Fibroblast of upper back skin (primary cell): ENCODE results near the gene CCDC43.
"Not testable (repeated sequence)": the region's sequence is repeated elsewhere in the genome, so short reads cannot be mapped to it uniquely, and the experiment has no call there.

Experiments used
- DNase-seq: peaks from one replicate; pipeline ENCODE4 v3.0.0-alpha.2; 2013

CCDC43 gene

GRCh38 chr17:44689477-44690217 lies at the start of gene CCDC43:
TSS of gene CCDC43 (minus strand) at chr17:44689776. CDS start at chr17:44689753, 23 bp downstream.
- peak; percentile 92 for DNase-seq

DNA sequence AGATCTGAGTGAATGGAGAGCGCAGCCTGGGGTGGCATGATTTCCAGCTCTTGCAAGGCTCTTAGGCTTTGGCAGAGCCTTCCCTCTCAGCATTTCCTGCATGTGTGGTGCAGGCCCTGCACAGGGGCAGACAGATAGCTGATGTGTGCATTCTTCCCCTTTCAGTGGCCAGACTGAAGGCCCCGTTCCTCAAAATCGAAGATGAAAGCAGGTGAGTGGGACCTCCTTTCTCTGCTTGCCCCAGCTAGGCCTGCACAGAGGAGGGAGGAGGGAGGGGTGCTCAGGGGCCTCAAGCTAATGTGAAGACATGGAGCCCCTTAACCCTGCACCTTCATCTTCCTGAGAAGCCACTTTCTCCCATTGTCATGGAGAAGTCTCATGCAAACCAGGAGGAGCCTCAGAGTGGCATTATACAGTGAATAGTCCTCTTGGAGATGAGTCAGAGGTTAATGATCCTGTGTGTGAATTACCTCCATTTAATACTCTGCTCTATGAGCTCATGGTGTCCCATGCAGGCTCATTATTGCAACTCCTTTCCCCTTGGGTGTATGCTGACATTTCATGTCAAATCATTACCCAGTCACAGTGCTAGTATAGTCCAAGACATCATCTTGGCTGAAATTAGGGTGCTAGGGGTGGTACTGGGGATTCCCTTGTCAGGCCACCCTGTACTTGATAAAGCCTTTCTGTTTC lies 48.8 kb upstream of the CCDC43 start:
- peak; percentile 11 for DNase-seq

DNA sequence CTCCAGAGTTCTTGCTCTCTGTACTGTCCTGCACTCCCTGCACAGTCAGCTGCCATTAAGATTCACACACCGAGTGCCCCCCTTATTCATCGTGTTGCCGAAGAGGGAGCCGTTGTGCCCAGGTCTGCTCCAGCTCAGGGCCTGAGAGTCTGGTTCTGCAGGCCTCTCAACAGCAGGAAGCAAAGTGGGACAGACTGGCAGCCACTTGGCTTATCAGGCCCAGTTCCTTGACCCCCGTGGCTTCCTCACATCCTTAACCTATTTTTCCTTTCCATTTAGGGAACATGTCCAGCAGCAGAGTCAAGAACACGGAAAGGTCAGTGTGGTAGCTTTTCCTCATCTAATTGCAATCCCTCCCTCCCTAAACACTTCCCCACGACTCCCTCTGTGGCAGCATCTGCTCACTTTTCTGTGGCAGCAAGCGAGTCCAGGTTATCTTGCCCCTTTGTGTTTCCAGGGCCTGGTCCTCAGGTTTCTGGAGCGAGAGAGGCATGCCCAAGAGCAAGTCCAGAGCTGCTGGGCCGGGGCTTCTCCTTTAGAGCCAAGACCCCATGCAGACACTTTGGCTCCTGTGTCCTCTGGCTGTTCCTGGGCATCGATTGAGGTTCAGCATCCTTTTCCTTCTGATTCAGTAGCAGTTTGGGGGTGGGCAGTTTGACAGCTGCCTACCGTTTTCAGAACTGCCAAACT lies 47.1 kb upstream of the CCDC43 start:
- no peak for DNase-seq

DNA sequence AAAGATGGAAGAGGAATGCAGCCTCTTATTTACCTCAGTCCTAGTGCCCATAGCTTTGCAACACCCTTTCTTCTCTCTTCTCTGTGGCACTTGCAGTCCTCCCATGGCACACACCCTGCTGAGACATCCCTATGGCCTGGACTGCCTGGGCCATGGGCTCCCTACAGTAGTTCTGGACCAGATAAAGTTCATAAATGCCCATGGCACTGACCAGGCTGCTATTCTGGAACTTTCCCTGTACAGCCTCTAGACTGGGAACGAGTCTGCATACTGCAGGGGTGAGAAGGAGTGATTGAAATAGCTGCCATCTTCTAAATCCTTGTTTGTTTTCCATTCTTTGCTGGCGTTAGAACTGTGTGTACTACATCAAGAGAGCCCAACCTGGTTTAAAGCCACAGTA lies 44.7 kb upstream of the CCDC43 start:
- DNase-seq = no peak

DNA sequence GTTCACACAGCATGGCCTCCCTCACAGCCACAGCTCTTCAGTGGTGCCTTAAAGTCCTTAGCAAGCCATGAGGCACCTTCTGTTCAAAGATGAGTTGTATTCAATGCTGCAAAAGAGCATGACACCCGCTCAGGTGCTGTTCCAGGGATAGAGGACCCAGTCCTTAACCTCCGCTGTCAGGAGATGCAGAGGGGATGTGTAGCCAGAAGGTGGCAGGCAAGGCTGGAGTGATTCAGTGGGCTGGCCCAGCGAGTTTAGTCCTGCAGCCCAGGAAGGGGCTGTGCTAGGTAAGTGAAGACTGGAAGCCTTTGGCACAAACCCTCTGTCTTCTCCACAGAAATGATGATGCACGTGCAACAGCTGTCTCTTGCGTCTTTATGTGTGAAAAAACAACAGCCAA lies 44.2 kb upstream of the CCDC43 start:
- no peak for DNase-seq

GRCh38 chr17:44726121-44726520 lies 36.5 kb upstream of the CCDC43 start:
- DNase-seq = not testable (repeated sequence)

GRCh38 chr17:44722254-44722653 lies 32.7 kb upstream of the CCDC43 start:
- no peak for DNase-seq

DNA sequence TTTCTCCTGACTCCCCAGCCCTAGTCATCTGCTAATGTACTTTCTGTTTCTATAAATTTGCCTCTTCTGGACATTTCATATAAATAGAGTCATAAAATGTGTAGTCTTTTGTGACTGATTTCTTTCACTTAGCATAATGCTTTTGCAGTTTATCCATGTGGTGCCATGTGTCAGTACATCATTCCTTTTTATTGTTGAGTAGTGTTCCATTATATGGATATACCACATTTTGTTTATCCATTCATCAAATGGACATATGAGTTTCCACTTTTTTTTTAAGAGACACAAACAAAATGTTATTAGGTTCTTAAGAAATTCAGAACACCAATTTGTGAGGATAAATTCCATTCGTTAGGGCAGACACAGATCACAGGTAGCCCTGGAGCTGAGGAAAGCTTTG lies 29.9 kb upstream of the CCDC43 start:
- DNase-seq = no peak

DNA sequence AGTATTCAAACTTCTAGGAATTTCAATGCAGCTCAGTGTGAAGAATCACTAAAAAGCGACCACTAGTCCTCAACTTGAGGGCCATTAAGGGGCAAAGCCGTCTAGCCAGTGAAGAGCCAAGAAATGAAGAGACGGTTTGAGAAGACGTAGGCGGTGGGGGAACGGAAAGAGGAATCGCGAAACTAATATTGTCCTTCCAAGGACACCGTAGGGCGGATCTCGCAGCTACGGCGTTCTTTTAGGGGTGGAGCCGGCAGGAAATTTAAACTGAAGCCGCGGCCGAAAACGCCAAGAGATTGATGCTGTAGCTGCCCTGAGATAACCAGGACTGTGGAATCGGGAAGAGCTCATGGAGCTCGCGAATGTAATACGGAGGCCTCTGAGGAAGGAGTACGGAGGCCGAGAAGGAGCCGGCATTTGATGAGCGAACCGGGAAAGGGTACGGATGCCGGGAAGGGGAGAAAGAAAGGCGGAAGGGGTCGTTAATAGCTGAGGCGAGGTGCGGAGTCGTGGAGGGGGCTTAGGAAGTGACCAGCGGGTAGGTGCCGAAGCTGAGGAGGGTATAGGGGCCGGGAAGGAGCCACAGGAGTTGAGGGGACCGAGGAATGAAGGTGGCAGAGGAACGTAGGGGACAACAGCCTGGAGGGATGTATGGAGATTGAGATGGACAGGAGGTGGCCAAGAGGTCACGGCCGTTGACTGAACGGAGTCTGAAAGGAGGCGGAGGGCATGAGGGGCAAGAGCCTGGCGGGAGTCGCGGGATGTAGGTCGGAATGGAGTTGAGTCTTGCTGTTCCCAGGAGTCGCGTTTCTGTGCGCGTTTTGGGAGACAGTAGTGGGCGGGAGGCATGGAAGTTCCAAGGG lies 19.1 kb upstream of the CCDC43 start, which contains the start of gene DBF4B:
Gene DBF4B, plus strand, starts transcription at position 265 of the 863 bp plus-strand sequence. Its CDS starts 156 bp downstream, at position 421.
- DNase-seq = peak; percentile 92

GRCh38 chr17:44707755-44708400 lies 18.3 kb upstream of the CCDC43 start:
- DNase-seq = no peak

DNA sequence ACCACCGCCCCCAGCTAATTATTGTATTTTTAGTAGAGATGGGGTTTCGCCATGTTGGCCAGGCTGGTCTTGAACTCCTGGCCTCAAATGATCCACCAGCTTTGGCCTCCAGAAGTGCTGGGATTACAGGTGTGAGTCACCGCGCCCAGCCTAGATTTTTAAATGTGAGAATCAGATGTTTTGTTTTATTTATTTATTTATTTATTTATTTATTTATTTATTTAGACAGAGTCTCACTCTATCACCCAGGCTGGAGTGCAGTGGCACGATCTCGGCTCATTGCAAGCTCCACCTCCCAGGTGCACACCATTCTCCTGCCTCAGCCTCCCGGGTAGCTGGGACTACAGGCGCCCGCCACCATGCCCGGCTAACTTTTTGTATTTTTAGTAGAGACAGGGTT lies 10.7 kb upstream of the CCDC43 start:
- not testable (repeated sequence) for DNase-seq

DNA sequence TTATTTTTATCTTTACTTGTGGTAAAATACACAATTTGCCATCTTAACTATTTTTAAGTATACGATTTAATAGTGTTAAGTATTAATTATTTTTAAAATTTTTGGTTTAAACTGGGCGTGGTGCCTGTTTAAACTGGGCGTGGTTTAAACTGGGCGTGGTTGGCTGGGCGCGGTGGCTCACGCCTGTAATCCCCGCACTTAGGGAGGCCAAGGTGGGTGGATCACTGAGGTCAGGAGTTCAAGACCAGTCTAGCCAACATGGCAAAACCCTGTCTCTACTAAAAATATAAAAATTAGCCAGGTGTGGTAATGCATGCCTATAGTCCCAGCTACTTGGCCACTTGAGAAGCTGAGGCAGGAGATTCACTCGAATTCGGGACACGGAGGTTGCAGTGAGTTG lies 4.0 kb upstream of the CCDC43 start:
- no peak for DNase-seq

- peak; percentile 23 for DNase-seq
Measured at GRCh38 chr17:44690746-44691306, 1.2 kb upstream of the CCDC43 start.

DNA sequence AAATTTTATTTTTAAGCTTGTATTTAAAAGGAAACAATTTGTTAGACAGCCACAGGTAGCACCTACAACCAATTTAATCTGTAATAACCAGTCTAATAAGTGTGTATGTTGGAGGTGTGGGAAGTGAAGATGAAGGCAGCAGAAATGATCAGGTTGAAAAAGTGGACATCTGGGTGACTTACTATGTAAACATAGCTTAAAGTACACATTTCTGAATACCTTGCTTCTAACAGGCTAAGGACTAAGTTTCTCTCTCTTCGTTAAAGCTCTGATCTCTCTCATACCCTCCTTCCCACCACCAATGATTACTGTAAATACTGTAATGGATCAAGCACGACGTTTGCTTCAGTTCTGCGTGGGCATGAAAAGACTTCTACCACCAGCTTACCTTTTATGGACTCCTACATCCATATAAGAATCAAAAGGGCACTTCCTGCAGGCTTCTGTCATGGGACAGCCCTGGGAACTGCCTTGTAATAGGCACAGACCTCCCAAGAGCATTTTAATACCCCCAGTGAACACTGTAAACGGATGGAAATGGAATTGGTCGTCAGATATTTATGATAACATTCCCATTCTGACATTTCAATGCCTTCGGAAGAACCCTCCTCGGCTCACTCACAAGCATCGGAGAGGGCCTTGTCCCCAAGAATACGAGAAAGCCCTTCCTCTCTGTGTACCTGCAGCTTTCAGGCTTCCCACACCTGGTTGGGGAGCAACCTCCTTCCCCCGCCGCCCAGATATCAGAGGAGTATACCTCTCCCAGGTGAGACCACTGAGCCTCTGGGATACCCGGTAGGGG lies 700 bp downstream of the CCDC43 start:
- DNase-seq = no peak

DNA sequence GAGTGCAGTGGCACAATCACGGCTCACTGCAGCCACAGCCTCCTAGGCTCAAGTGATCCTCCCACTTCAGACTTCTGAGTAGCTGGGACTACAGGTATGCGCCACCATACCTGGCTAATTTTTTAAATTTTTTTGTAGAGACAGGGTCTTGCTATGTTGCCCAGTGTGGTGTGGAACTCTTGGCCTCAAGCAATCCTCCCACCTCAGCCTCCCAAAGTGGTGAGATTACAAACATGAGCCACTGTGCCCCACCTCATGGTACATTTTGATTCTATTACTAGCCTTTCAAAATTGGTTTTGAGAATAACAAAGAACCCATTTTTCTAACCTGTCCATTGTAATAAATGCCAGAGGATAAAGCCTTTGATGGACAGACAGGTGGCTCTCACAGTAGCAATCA lies 1.4 kb downstream of the CCDC43 start:
- no peak for DNase-seq

GRCh38 chr17:44687756-44688155 lies 1.8 kb downstream of the CCDC43 start:
- no peak for DNase-seq

DNA sequence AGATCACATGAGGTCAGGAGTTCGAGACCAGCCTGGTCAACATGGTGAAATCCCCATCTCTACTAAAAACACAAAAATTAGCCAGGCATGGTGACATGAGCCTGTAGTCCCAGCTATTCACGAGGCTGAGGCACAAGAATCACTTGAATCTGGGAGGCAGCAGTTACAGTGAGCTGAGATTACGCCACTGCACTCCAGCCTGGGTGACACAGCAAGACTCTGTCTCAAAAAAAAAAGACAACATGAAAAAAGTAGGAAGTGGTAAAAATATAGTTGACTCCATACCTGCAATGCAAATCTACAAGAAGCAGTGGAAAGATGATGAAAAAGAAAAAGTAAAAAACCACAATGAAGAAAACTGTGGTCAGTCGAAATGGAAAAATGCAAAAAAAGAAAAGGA lies 6.3 kb downstream of the CCDC43 start:
- DNase-seq = not testable (repeated sequence)

DNA sequence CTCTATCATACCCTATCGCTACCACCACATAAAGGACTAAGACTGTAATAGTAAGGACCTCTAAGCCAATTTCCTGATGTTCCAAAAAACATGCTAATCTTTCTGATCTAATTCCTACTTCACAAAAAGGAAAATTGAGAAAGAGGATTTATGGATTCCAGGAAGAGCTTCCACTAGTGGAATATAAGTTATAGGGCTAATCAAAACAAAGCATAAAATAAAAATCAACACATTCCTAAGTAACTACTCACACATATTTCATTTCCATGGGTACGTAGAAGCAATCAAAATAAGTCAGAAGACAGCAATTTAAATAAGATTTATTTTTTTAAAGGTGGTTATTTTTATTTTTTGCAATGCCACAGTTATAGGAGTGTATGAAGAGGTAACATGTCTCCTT lies 12.4 kb downstream of the CCDC43 start:
- DNase-seq = peak; percentile 38

DNA sequence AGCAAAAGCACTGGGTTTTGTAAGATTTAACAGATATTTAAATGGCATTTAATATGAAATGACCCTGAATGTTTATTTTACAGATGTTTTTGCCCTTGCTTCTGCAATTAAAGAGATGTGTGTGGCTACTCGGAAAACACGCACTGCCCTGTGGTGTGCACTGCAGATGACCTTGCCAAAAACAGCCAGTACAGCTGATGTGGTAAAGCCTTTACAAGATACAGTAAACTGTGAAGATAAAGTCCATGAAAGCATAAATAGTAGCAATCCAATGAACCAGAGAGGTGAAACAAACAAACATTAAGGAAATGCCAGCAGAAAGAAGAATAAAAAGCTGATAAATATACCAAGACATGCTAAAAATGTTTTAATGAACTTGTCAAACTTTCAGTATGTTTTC lies 15.7 kb downstream of the CCDC43 start:
- no peak for DNase-seq

DNA sequence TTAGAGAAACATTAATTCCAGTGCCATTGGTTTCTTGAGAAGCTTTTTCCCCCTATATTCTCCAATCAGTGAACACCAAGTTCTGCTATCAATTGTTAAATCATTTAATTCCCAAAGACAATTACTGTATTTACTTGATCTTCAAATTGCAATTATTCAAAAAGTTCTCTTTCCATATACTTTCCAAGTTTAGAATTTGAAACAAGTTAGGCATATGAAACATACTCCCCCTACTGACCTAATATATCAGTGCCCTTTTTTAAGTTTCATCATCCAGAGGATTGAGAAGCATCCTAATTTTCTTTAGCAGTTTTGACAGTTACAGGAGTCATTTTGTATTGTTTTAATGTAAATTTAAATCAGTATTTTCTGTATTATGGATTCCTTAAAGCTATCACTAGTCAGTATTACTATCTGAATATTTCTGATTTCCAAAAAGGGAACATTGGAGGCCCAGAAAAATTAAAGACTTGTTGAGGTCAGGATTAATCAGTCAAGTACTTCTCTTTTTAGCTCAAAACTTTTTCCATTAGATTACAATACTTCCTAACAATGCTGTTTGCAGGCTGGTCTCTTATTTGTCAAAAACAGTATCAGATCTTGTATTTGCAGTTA lies 17.0 kb downstream of the CCDC43 start:
- peak; percentile 50 for DNase-seq

GRCh38 chr17:44666006-44666405 lies 23.6 kb downstream of the CCDC43 start:
- DNase-seq = no peak
